Right lobe of liver (tissue), 6 donors: ENCODE measurements around the gene TBX2. TPM values are rescaled to one million over a fixed set of nuclear protein-coding genes. Genes with fewer than 3 reads are reported as not detected.

Experiments
- ATAC-seq, 4 donors: fragments of 200-7000 bp; cut with Tn5 transposase; one replicate each; pipeline ENCODE4 v1.9.1; 2020; ENCODE audit warnings: mild to moderate bottlenecking in 4 of 4, moderate library complexity in 4 of 4
- DNase-seq, 3 donors: peaks; one replicate each; pipeline ENCODE4 v3.0.0-alpha.2; 2020
- H3K27ac ChIP-seq, 3 donors: fragments of 200-600 bp; one replicate each; pipeline ENCODE4 v1.8.0; 2022
- H3K27me3 ChIP-seq, 2 donors: fragments of 200-600 bp; one replicate each; pipeline ENCODE4 v1.8.0; 2022
- H3K36me3 ChIP-seq, 4 donors: fragments of 200-600 bp; sonication (generic) in 1 of 4; one replicate each; pipeline versions ENCODE4 v1.5.1 to v1.8.0; 2017 to 2022; ENCODE audit warnings: control low read depth in 1 of 4
- H3K4me1 ChIP-seq, 4 donors: fragments of 200-600 bp; sonication (generic) in 1 of 4; one replicate each; pipeline versions ENCODE4 v1.5.1 to v1.8.0; 2017 to 2022; ENCODE audit warnings: control low read depth in 1 of 4
- H3K4me3 ChIP-seq, 3 donors: fragments of 200-600 bp; one replicate each; pipeline ENCODE4 v1.8.0; 2022
- H3K9me3 ChIP-seq, 4 donors: fragments of 200-600 bp; sonication (generic) in 1 of 4; one replicate each; pipeline versions ENCODE4 v1.5.1 to v1.8.0; 2017 to 2022; ENCODE audit warnings: control low read depth in 1 of 4
- POLR2A ChIP-seq: fragments of 450-650 bp; IDR thresholded peaks from one replicate; pipeline ENCODE4 v1.6.1; 2017; ENCODE audit warnings: antibody characterized with exemption, mild to moderate bottlenecking
- WGBS: methylation state at CpG from one replicate; pipeline ENCODE4 v1.1.6; 2018; ENCODE audit warnings: low coverage, low lambda C conversion rate; ENCODE audit not compliant: insufficient coverage; ENCODE audit errors: missing lambda C conversion rate; 5-methylcytosine and 5-hydroxymethylcytosine counted together
- intact Hi-C, 2 donors: fragments of 100-400 bp; cut with DNase I; formaldehyde crosslinking; loops; one replicate each; pipeline versions ENCODE4 v1.11.2 to v1.14.1; 2022
- total RNA-seq, 6 experiments: library from RNA; depleted of rRNA in 2 of 6; stranded (reverse); fragments of >200 nt in 2 of 6; fragmentation: NEBNext Ultra II Directional in 3 of 6; extraction: Animal tissue kit (Norgen Biotek cat#: 25700) in 3 of 6; gene quantifications; one replicate each; pipeline versions ENCODE4 v1.1.0 to v1.2.4, GENCODE V29; 2016 to 2023
- TF ChIP-seq, protein P1 (sequence below), 4 donors: fragments of 200-600 bp in 3 of 4; fragments of 450-650 bp in 1 of 4; IDR thresholded peaks; one replicate each; pipeline versions ENCODE4 v1.5.1 to v1.8.0; 2016 to 2022; ENCODE audit warnings: antibody characterized with exemption in 4 of 4, mild to moderate bottlenecking in 2 of 4
- donor health status: DM: no; HTN: yes; CAD: no.
- donor health status: DM: no; HTN: no; CAD: no.
- donor health status: DM: no; HTN: no; CAD: no.
- donor health status: DM: no; HTN: yes; CAD: no.
- donor health status: DM: no; HTN: yes; CAD: no.

The TBX2 gene
- total RNA-seq, 6 experiments from 2014 or later: 1.9 to 4.4 (median 2.7) TPM

DNA sequence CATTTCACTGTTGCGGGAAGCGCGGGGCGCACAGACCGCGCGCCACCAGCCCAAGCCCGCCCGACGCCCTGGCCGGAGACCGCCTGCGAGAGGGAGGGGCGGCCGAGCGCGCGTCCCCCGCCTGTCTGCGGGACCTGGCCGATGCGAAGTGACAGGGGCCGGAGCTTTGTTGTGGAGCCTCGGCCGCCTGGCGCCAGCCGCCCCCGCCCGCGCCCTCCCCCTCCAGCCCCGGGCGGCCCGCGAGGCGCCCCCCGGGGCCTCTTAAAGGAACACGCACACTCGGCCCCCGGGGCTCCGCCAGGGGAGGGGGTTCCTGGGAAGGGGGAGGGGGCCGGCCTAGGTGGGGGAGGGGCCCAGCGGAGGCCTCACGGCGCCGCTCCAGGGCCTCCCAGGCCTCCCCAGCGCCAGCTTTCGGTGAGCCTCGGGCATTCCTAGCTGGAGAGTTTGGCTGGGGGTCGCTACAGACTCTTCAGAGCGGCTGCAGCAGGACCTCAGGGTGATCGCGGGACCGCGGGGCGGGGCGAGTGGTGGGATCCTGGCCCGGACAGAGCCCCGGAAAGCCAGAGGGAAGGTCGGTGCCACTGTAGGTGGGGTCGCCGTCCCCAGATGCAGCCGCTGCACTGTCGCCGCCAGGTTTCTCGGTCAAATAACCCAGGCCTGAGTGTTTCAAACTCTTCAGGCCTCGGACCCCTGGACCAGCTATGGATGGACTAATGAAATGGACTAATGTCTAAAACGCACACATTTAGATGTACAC is 2.4 kb upstream of the TBX2 start:
- no peak for ATAC-seq
- peak overlapping the region in 2 of 3 donors; percentile 22 to 33 for H3K27ac ChIP-seq

DNA sequence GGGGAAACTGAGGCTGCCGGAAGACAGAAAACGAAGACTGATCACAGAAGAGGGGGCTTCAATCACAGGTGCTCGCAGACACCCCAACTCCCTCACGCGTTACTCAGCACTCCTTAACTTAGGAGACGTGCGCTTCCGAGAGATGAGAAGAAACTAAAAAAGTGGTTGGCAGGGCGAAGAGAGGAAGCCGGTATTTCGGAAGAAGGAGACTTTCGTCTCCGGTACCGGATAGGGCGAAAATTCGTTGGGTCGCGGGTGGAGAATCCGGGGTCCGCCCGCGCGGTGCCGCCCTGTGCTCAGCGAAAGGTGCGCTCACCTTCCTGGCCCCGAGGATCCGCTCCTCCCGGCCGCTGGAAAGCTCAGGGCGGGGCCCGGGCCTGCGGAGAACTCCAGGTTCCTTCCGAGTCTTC is 917 bp upstream of the TBX2 start:
- intact Hi-C loops: loop anchor here in 1 of 2 donors (10.0 kb wide), 1 partner anchor 404 kb away; no protein-coding TSS in a partner anchor
- Histone ChIP-seq H3K27ac (peak overlapping the region; percentile 56 to 86 (median 69)), H3K27me3 (peaks cover 0 to 72% of the 10 kb centered on the region in 2 donors), H3K36me3 (no peaks in the 10 kb centered on the region), H3K4me3 (peak overlapping the region; percentile 35 to 49 (median 42)), H3K4me1 (peaks cover 0 to 26% (median 2%) of the 10 kb centered on the region in 4 donors), H3K9me3 (no peaks in the 10 kb centered on the region)
- TF ChIP-seq, protein P1, sequence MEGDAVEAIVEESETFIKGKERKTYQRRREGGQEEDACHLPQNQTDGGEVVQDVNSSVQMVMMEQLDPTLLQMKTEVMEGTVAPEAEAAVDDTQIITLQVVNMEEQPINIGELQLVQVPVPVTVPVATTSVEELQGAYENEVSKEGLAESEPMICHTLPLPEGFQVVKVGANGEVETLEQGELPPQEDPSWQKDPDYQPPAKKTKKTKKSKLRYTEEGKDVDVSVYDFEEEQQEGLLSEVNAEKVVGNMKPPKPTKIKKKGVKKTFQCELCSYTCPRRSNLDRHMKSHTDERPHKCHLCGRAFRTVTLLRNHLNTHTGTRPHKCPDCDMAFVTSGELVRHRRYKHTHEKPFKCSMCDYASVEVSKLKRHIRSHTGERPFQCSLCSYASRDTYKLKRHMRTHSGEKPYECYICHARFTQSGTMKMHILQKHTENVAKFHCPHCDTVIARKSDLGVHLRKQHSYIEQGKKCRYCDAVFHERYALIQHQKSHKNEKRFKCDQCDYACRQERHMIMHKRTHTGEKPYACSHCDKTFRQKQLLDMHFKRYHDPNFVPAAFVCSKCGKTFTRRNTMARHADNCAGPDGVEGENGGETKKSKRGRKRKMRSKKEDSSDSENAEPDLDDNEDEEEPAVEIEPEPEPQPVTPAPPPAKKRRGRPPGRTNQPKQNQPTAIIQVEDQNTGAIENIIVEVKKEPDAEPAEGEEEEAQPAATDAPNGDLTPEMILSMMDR (IDR thresholded peaks at IDR 0.05): no peak
- no peak for TF ChIP-seq POLR2A
- WGBS: 5% methylated on average over 13 of the region's 34 CpGs
- no peak for ATAC-seq
- DNase-seq: peak in 1 of 3 donors; percentile 23

More for the DNA sequence above, 2.4 kb upstream of the TBX2 start:
- Histone ChIP-seq H3K4me1 (peaks cover 0 to 26% (median 2%) of the 10 kb centered on the region in 4 donors), H3K27me3 (peaks cover 0 to 58% of the 10 kb centered on the region in 2 donors), H3K9me3 (no peaks in the 10 kb centered on the region), H3K36me3 (no peaks in the 10 kb centered on the region), H3K4me3 (peak overlapping the region; percentile 14 to 24 (median 23))
- DNase-seq: no peak
- intact Hi-C loops: loop anchor here in 1 of 2 donors (10.0 kb wide), 1 partner anchor 402 kb away; no protein-coding TSS in a partner anchor
- WGBS: 13% methylated on average over 8 of the region's 67 CpGs
- TF ChIP-seq, protein P1 (IDR thresholded peaks at IDR 0.05): no peak
- TF ChIP-seq POLR2A: no peak

DNA sequence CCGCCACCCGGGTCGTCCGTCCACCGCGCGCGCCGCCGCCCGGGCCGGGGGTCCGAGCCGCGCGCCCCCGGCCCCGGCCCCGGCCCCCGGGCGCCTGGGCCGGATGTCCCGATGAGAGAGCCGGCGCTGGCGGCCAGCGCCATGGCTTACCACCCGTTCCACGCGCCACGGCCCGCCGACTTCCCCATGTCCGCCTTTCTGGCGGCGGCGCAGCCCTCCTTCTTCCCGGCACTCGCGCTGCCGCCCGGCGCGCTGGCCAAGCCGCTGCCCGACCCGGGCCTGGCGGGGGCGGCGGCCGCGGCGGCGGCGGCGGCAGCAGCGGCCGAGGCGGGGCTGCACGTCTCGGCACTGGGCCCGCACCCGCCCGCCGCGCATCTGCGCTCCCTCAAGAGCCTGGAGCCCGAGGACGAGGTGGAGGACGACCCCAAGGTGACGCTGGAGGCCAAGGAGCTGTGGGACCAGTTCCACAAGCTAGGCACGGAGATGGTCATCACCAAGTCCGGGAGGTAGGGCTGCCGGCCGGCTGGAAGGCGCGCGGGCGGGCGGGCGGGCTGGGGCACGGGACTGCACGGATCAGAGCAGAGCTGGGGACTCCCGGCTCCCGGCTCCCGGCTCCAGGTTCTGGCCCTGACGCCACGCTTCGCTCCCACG is 548 bp downstream of the TBX2 start:
- TF ChIP-seq, protein P1 (IDR thresholded peaks at IDR 0.05): no peak
- TF ChIP-seq POLR2A: no peak
- H3K4me1 ChIP-seq: peaks cover 0 to 33% (median 2%) of the 10 kb centered on the region in 4 donors
- no peaks in the 10 kb centered on the region for H3K36me3 ChIP-seq
- no peak for DNase-seq
- 0% methylated on average over 6 of the region's 90 CpGs for WGBS
- H3K9me3 ChIP-seq: no peaks in the 10 kb centered on the region
- intact Hi-C loops: loop anchor here in 1 of 2 donors (10.0 kb wide), 1 partner anchor 675 kb away; no protein-coding TSS in a partner anchor
- H3K27ac ChIP-seq: peak overlapping the region in 2 of 3 donors; percentile 53 to 69
- peak overlapping the region; percentile 35 to 49 (median 41) for H3K4me3 ChIP-seq
- peaks cover 0 to 86% of the 10 kb centered on the region in 2 donors for H3K27me3 ChIP-seq
- ATAC-seq: peak in 1 of 4 donors; percentile 15

DNA sequence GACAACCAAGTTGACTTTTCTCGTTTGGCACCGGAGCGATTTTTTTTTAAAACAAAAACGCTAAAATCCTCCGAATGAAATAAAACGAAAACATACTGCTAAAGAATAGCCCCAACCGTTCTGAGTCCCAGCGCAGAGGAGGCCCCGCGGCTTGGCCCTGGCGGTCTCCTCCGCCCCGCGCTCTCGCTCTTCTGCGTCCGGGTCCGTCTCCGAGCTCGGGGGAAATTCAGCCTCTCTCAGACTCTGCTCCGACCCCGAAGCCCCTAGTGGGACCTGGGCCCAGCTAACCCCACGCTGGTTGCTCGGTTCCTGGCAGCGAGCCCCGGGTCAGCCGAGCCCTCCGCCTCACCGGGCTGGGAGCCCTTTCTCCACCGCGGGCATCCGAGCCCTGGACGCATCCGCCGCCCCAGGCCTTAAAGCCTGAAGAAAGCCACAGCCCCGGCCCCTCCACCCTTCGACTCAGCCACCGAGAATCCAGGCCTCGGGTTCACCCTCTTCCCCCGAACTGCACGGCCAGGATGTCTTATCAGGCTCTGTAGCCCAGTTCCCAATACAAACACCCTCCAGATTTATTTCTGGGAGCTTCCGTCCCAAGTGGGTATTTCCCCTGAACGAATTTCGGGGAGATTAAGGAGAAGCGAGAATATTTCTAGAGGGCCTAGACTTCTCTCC is 1.2 kb downstream of the TBX2 start:
- TF ChIP-seq POLR2A: no peak
- TF ChIP-seq, protein P1 (IDR thresholded peaks at IDR 0.05): no peak
- Histone ChIP-seq H3K36me3 (no peaks in the 10 kb centered on the region), H3K27me3 (peaks cover 0 to 81% of the 10 kb centered on the region in 2 donors), H3K27ac (peak overlapping the region; percentile 36 to 69 (median 53)), H3K4me3 (peak overlapping the region; percentile 35 to 49 (median 41)), H3K4me1 (peaks cover 0 to 33% (median 2%) of the 10 kb centered on the region in 4 donors), H3K9me3 (no peaks in the 10 kb centered on the region)
- DNase-seq (no peak), ATAC-seq (peak in 1 of 4 donors; percentile 4)
- WGBS: 5% methylated on average over 25 of the region's 45 CpGs
- intact Hi-C loops: loop anchor here in 1 of 2 donors (10.0 kb wide), 1 partner anchor 676 kb away; no protein-coding TSS in a partner anchor
